GM19438 (cell line): ENCODE measurements around the gene SNAPIN.
"Not testable (repeated sequence)": the region's sequence is repeated elsewhere in the genome, so short reads cannot be mapped to it uniquely, and the experiment has no call there.

Source experiments
- ATAC-seq: cut with Tn5 transposase; IDR thresholded peaks from one replicate; pipeline ENCODE4 v1.9.1; 2021; ENCODE audit warnings: low read depth; ENCODE audit not compliant: unreplicated experiment

Gene SNAPIN

DNA sequence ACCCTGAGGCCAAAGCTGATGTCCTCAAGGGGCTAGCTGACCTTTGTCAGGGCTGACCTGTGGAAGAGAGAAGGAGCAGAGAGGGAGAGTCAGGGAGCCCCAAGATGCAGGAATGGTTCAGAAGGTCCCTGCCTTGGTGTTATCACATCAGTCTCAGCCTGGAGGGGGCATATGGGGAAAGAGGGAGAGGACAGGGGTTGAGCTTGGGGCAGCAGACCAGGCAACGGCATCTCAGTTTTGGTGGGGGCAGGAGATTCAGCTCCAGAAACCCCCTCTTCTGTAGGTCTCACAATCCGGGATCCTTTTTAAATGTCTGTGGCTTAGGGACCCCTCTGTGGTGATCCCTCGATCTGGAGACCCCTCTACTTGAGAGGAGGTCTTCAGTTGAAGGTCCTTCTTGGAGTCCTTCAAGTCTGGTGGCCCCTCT is 32.0 kb upstream of the SNAPIN start:
- no peak for ATAC-seq

DNA sequence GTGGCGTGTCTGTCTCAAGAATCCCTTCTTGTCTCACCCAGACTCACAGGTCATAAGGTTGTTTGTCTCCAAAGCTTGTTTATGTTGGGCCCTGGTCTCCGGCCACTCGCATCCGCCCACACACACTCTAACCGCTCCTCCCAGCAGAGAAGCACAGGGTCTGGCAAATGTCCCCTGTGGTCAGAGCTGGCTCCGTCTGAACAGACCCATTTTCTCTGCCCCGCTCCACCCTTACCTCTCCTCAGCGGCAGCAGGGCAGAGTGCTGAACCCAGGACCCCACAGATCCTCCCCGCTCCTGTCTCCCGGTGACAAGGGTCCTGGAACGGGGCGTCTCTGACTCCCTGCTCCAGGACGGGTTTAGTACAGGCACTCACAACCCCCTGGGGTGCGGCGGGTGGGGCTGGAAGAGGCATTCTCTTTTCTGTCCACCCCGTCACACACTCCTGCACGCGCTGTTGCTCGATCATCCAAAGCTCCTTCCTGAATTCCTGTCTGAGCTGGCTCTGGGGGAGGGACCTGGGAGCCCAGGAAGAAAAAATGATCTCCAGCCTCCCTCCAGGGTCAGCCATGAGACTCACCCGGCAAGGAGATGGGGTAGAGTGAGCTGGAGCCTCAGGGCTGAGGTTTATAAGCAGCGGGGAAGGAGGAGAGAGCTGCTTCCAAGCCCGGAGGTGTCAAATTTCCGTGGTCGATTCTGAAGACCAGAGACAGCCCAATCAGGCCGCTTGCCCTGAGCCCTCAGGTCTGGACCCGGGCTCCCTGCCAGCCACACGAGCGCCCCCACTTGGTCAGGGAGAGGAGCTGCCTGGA is 31.4 kb upstream of the SNAPIN start, which contains the start of gene S100A13:
S100A13 (minus strand) TSS at position 602 of the 811 bp plus-strand sequence. CDS start 1,033 bp downstream, outside the sequence.
- no peak for ATAC-seq

- ATAC-seq: no peak
Observed at GRCh38 chr1:153627715-153628626, 30.5 kb upstream of the SNAPIN start, which contains the start of gene S100A1. TSS of gene S100A1 (plus strand) at chr1:153628434. CDS start at chr1:153630522, 2,088 bp downstream.

GRCh38 chr1:153628638-153629342 is 29.7 kb upstream of the SNAPIN start:
- no peak for ATAC-seq

- ATAC-seq: no peak
Observed at GRCh38 chr1:153629343-153629665, 29.2 kb upstream of the SNAPIN start.

GRCh38 chr1:153629971-153630370 is 28.5 kb upstream of the SNAPIN start:
- no peak for ATAC-seq

GRCh38 chr1:153630384-153630783 is 28.1 kb upstream of the SNAPIN start:
- ATAC-seq: no peak

DNA sequence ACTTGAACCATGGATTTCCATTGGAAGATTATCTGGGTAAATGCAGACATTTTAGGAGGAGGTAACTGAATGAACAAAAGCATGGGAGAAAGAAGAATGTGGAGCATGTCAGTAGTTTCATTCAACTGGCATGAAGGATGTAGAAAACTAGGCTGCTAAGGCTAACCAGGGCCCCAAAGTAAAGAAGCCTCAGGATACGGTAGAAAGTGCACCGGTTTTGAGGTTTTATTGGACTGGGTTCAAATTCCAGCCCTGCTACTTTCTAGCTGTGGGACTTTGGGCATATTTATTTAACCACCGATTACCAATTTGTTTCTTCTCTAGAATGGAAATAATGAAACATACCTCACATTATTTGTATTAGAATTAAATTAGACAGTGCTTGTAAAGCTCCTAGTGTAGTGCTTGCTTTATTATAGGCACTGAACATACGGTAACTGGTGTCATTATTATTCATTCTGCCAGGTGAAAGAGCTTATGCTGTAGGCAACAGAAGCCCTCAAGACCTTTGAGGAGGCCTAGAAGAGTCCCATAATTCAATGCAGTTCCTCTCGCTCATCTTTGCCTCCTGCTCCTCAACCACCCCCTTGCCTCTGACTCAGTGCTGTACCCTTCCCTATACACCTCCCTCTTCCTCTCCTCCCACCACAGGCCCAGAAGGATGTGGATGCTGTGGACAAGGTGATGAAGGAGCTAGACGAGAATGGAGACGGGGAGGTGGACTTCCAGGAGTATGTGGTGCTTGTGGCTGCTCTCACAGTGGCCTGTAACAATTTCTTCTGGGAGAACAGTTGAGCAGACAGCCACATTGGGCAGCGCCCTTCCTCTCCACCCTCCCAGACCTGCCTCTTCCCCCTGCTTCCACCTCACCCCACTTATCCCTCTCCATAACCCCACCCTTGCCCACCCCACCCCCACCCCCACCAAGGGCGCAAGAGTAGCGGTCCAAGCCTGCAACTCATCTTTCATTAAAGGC is 27.2 kb upstream of the SNAPIN start:
- ATAC-seq: no peak

DNA sequence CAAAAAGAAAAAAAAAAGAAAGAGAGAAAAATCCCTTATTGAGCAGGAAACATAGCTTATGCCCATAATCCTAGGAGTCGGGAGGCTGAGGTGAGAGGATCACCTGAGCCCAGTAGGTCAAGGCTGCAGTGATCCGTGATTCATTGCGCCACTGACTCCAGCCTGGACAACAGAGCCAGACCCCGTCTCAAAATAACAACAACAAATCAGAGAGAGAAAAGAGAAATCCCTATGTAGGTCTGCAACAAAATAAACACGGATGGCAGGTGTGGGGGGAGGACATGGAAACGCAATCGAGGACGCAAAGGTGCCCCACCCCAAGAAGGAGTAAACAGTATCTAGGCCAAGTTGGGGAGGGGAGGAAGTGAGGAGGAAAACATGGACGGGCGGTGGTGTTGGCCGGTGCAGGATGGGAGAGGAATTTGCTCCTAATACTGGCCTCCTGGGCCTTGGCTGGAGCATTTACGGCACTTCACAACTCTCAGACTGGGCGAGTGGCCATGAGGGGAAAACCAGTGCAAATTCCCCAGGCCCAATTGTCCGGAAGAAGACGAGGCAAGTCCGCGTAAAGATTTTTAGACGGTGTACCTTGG is 25.2 kb upstream of the SNAPIN start:
- no peak for ATAC-seq

DNA sequence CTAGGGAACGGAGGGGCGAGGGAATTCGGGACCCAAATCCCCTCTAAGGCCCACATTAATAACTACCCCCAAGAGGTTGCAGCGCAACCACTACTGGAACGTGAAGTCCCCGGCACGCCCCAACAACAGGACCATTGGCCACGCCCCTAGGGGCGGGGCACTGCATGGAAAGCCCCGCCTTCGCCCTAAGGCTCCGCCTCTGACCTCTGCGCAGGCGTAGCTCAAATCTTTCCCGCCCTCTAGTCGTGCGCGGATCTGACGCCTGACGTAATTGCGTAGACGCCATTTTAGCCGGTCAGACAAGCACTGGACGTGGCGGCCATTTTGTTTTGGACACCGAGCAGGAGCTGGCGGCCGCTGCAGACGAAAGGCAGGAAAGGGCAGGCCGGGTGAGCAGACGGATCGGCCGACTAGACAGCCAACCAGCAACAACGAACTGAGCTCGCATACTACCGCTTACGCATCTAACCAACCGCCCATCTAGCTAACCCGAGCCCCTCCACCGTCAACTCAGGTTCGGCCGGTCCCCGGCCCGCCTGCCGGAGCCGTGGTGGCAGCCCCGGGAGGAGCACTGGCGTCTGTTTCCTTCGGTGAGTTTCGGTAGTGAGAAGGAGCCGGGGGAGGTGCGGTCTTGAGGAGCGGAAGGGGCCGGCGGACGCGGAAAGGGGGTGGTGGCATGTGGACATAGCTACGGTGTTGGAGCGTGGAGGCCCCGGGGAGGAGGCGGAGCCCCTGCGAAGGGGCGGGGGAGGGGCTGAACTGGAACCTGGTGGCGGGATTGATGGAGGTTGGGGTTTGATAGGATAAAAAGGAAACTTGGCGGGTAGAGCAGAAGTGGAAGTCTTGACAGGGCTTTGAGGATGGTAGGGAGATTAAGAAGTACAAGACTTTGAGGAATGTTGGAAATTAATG is 24.5 kb upstream of the SNAPIN start, which contains the start of gene CHTOP:
CHTOP (plus strand) TSS at position 313 of the 912 bp plus-strand sequence. CDS start 2,523 bp downstream, outside the sequence.
- ATAC-seq: peak; percentile 88

DNA sequence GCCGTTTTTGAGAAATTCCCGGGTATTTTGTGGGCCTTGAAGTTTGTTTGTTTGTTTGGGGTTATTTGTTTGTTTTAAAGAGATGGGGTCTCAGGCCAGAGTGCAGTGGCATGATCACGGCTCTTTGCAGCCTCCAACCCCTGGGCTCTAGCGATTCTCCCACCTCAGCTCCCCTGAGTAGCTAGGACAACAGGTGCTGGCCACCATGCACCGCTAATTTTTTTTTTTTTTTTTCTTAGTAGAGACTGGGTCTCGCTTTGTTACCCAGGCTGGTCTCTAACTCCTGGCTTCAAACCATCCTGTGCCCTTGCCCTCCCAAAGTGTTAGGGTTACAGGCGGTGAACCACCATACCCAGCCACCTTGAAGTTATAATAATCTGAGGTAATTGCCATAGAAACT is 22.6 kb upstream of the SNAPIN start:
- no peak for ATAC-seq

GRCh38 chr1:153636312-153636711 is 22.2 kb upstream of the SNAPIN start:
- ATAC-seq: no peak

DNA sequence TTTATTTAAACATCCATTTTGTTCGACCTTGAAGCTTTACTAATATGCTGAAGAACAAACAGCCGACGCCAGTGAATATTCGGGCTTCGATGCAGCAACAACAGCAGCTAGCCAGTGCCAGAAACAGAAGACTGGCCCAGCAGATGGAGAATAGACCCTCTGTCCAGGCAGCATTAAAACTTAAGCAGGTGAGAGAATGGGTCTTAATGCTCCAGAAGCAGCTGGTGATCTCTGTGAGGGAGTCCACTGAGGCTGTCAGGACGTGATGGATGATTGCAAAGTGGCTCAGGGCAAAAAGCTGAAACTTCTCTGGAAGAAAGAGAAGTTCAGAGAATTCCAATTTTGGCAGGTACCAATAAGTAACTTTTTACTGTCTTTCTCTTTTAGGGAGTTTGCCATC is 20.2 kb upstream of the SNAPIN start:
- ATAC-seq: no peak

GRCh38 chr1:153639280-153639679 is 19.2 kb upstream of the SNAPIN start:
- ATAC-seq: no peak

- ATAC-seq: not testable (repeated sequence)
Observed at GRCh38 chr1:153640213-153640612, 18.3 kb upstream of the SNAPIN start.

DNA sequence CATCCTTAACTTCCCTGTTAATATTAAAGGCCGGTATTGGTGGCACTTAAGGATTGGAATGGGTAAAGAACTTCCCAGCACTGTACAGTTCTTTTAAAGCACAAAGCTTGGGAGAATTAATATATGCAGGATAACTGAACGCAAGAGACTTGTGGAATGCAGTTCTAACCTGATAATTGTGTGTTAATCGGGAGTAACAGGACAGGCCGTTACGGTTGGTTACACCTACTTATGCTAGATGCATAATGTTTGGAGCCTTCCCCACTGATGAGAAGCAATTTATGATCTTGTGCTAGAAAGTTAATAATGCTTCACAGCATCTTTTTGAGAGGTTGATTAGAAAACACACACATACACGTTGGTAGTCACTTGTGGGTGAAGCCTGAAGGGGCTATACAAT is 17.6 kb upstream of the SNAPIN start:
- ATAC-seq: no peak

DNA sequence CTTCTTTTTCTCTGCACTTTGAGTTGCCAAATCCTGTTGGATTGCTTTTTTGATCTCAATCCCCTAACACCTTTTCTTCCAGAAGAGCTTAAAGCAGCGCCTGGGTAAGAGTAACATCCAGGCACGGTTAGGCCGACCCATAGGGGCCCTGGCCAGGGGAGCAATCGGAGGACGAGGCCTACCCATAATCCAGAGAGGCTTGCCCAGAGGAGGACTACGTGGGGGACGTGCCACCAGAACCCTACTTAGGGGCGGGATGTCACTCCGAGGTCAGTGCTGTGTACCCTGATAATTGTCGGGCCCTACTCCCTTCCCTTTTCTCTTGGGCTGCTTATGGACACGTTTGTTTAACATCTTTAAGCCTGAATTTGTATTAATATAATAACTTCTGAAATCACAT is 16.3 kb upstream of the SNAPIN start:
- no peak for ATAC-seq

GRCh38 chr1:153643100-153643499 is 15.4 kb upstream of the SNAPIN start:
- ATAC-seq: no peak
